ENCODE data around the gene S100A14.
"Not testable (repeated sequence)": the region's sequence is repeated elsewhere in the genome, so short reads cannot be mapped to it uniquely, and the experiment has no call there.

S100A14 gene

DNA sequence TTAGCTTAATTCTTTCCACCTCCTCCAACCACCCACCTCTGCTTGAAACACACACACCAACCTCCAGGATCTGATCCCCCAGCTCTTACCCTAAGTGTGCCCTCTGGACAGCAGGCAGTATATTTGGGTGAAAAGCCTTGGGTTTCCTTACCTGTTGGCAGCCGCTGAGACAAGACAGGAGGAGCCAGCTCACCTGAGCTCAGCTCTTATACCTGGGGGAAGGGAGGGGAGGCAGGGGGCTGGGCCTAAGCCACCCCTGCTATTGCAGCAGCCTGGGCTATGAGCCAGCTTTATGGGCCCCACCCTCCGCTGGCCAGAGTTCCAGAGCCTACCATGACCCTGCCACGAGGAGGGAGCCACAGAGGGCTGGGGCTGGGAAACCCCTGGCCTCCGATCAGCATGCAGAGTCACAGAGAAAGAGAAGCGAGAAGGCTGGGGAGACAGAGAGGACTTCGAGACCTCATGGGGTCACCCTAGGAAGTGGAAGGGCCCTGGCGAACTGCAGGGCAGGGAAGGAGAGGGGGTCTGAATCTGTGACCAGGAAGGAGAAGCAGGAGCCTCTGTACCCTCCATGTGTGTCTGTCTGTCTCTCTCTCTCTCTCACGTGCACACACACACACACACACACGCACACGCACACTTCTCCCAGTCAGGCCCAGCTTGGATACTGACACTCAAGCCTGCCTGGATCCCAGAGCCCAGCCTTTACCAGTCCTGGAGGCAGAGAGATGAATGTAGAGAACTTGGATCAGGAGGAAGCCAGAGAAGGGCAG, at the start of gene S100A14:
S100A14 (minus strand) TSS at position 182 of the 773 bp plus-strand sequence. CDS start 467 bp downstream, outside the sequence.
- DNase-seq: no peak

DNA sequence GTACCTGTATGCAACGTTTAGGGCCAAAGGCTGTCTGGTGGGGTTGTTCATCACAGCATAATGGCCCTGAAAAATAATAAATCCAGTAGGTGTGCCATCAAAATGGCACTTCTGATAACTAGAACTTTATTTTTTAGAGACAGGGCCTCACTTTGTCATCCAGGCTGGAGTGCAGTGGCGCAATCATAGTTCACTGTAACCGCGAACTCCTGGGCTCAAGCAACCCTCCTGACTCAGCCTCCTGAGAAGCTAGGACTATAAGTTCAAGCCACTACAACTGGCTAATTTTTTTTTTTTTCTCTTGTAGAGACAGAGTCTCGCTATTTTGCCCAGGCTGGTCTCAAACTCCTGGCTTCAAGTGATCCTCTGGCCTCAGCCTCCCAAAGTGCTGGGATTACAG, 47.1 kb upstream of the S100A14 start:
- DNase-seq: no peak

DNA sequence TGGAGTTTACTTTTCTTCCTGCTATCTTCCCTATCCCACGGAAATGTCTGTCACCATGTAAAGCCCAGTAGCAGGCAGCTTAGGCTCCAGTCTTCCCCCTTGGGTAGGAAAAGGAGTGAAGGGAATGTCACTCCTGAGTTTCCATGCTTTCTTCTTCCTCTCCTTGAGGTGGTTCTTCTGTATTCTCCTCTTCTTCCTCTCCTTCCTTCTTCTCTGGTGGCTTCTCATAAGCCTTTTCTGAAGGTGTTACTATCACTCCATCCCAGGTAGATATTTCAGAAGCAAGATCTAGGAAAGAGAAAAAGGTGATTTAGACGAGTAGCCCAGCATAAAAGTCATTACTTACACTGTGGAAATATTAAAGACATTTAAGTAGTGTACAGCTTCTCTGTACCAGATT, 46.1 kb upstream of the S100A14 start:
- DNase-seq: no peak

DNA sequence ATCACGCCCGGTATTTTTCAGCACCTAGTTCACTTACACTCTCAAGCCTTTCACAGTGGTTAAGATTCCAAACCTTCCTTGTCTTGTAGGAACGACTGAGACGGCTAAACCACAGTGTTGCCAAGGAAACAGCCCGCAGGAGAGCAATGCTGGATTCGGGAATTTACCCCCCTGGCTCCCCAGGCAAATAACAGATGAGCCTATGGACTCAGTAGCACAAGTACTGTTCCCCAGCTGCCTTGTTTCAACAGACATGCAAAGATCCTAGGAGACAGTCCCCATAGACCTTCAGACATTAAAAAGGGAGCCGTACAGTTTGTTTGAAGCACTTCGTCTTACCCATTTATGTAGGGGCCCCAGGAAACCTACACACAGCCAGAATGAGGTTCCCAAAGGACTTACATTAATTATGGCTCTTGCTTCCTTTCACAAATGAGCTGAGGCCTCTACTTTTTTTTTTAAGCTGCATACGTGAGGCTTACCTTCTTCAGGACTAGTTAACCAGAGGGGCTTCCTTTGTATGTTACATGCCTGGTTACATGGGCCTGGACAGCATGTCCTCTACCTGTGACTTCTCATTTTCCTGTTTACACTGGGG, 45.1 kb upstream of the S100A14 start:
- DNase-seq: peak in 1 of 2 experiments; percentile 30

DNA sequence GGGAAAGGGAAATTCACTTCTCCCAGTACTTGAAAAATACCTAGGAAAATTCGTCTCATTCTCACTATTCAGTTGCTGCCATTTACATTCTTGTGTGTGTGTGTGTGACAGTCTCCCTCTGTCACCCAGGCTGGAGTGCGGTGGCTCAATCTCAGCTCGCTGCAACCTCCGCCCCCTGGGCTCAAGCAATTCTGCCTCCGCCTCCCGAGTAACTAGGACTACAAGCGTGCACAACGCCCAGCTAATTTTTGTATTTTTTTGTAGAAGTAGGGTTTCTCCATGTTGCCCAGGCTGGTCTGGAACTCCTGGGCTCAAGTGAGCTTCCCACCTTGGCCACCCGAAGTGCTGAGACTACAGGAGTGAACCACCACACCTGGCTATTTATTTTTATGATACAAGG, 43.5 kb upstream of the S100A14 start:
- DNase-seq: no peak

DNA sequence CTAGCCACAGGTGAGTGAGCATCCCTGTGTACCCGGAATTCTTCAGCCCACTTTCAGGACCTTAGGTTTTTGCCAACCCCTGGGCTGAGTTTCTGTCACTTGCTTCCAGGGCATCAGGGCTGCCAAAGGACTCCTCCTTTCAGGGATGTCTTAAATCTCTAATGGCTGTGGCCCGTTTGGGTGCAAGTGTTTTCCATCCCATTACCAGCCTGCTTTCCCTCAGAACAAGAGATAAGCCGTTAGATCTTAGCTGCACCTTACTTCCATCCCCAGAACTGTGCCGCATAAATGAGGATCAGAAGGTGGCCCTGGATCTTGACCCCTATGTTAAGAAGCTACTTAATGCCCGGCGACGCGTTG, 43.0 kb upstream of the S100A14 start:
- no peak for DNase-seq

DNA sequence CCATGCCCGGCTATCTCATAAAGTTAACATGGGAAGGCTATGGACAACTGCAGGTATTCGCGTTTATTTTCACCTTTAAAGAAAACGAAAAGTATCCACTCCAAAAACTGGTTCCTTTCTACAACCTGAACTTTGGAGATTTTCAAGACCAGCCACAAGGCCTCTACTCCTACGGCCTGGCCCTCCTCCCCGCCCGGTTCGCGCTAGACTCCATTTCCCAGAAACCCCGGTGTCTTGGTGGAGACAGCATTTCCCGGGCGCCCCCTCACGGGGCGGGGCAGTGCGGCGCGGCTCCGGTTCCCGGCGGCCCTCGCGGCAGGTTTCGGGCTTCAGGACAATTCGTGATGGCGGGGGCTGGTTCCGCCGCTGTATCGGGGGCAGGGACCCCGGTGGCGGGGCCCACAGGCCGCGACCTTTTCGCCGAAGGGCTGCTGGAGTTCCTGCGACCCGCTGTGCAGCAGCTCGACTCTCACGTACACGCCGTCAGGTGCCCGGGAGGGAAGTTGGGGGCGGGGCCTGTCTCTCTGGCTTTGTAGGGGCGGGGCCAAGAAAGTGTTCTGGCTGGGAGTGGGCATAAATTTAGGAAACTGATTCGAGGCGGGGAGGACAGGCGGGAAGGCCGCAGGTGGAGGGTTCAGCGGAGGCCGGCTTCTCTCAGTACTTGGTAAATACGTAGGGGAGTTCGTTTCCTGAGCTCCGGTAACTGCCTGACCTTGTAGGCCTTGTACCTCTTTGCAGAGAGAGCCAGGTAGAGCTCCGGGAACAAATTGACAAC, 42.5 kb upstream of the S100A14 start, which contains the start of gene SNAPIN:
SNAPIN (plus strand) TSS at position 304 of the 775 bp plus-strand sequence; CDS start at position 345, 41 bp downstream.
- DNase-seq: peak; percentile 92 to 99

DNA sequence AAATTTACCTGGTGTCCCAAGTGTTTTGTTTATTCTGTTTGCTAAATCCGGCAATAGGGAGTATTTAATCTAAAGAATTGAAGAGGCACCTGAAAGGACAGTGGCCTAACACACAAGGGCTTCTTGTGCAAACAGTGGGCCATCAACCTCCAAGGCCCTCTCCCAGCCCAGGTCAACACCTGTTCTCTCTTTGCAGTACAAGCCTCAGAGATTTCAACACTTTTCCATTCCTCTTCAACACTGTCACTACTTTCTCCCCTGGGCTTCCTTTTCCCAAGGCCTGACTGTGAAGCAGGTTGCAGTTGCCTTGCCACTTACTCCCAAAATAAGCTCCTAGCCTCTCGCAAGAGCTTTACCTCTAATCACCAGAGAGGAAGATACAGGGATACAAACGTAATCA, 39.2 kb upstream of the S100A14 start:
- no peak for DNase-seq

DNA sequence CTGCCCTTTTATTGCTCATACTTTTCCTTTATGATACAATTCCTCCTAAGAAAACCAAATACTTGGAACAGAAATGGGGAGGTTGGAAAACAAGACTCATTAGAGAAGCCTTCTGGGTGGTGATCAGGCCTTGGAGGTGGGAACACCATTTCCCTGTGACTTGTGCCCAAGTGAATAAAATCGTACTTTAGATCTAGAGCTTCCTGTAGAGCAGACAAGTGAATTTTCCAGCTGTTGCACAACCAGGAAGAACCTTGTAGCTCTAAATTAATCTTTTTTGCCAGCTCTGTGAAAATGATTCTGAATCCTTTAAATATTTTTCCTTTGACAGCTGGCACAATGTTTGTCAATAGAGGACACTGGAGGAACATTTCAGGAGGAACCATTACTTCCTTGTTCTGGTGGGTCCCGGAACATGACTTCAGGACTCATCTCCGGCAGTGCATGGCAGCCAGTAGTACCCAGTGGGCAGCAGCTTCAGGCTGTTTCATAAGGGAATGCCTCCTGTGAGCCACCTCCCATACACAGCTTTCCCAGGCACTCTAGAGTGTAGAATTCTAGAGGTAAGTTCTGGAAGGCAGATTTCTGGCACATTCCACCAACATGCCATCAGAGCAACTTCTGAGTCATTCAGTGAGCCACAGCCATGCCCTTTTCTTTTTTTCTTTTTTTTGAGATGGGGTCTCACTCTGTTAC, 36.8 kb upstream of the S100A14 start:
- DNase-seq: no peak

DNA sequence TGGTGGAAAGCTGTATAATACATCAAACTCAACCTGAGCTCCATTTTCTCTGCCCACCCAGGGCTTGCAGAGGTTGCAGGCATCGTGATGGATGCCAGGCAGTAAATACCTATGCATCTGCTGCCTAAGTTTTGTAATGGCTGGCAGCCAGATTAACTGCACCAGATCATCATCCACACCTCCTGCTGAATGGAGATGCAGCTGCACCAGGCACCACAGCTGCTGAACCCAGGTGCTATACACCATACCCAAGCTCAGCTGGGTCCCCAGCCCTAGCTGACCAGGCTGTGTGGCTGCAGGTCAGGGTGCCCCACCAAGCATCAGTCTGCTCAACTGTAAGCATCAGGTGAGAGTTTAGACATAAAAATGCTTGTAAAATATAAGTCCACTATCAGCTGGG, 35.6 kb upstream of the S100A14 start:
- no peak for DNase-seq

DNA sequence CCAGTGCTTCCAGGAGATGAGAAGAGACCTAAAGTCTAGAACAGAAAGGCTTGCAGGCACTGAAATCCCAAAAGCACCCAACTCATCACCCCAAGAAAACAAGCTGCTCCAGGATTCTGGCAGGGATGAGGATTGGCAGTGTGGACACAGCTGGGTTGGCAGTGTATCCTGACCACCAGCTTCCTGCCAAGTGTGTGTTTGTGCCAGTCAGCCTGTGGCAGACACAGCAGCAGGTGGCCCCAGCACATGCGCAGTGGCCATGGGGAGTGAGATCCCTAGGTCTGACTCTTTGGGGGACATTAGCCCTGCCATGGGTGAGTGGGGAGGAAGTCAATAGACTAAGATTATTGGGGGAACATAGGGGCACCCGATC, 33.7 kb upstream of the S100A14 start:
- no peak for DNase-seq

DNA sequence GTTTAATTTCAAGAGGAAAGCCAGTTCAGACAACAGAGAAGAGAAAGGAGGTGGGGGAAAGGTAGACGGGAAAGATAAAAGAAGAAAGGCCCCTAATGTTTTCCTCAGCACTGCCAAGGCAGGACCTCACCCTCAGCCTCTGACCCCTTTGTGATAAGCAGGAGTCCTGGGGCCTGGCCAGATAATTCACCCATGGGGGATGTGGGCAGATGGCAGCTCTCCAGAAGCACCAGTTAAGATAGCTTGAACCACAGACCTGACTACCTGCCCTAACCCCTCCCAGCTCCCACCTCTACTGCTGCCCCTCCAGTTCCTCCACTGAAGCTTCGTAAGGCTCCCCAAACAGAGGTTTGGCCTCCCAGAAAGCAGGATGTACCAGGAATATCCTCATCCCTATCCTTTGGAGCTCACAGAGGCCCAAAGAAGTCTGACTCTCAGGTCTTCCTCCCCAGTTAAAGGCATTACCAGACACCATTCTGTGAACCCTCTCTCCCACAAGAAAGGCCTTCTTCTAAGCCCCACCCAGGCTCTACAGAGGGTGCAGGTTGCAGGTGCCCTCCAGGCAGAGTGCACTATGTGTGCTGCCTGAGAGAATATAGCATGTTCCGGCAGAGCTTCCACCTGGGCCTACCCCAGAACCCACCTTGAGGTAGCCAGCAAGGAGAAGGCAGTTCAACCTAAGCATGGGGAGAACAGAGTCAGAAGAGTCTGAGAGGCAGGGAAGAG, 33.2 kb upstream of the S100A14 start:
- DNase-seq: no peak

DNA sequence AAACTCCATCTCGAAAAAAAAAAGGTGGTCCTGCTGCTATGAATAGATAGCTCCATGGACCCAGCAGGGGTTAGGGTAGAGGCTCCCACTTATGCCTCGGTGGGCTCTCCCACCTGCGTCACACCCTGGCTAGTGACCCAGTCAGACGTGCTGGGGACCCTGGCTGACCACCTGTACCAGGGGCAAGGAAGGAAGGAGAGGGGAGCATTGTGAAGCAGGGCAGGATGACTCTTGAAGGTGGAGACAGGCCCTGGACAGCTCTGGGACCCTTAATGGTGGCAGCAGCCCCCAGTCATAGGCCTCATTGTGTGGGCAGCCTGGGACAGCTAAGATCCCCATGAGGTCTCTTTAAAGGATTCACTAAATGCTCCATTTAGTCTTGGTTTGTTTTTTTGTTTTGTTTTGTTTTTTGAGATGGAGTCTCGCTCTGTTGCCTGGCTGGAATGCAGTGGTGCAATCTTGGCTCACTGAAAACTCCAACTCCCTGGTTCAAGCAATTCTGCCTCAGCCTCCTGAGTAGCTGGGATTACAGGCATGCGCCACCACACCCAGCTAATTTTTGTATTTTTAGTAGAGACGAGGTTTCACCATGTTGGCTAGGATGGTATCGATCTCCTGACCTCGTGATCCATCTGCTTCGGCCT, 32.0 kb upstream of the S100A14 start:
- no peak for DNase-seq

DNA sequence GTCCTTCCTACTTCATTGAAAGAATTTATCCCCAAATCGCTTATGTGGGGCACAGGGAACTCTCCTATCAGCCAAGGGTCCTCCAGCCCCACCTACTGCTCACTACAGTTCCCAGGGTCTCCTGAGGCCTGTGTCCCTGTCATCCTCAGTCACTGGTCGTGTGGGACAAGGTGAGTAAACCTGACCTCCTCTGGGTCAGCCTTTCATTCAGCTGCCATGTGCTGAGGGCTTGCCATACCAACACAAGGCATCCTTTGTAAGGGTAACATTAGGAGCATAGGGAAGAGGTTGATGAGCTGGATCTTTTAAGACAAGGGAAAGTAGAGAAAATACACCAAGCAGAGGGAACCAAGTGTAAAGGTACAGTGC, 31.2 kb upstream of the S100A14 start:
- DNase-seq: peak in 1 of 2 experiments; percentile 39

DNA sequence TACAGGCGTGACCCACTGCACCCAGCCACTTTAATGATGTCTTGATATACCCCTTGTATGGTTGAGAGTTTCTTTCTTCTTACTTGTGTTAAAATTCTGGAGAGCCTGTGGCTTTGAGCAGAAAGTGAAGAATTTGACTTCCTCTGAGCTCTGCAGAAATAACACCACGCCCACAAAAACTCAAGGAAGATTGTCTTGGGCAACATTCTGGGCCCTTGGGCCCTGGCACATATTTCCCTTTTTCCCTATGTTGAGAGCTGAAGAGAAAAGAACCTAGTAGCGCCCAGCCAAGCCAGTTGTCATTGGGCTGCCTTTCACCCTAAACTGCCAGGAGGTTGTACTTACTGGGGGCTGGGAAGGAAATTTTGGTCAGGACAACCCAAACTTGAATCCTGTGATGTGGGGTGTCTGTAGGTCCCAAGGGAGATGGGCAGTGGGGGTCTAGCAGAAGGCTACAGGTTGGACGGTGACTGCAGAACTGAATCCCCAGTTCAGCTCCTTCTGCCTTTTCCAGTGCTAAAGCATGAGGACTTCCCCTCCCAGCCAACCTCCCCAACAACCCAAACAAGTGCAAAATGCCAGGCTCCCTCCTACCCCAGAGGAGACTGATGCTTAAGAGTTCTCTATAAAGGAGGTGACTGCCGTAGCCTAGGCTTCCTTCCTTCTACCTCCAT, 30.7 kb upstream of the S100A14 start:
- DNase-seq: no peak

DNA sequence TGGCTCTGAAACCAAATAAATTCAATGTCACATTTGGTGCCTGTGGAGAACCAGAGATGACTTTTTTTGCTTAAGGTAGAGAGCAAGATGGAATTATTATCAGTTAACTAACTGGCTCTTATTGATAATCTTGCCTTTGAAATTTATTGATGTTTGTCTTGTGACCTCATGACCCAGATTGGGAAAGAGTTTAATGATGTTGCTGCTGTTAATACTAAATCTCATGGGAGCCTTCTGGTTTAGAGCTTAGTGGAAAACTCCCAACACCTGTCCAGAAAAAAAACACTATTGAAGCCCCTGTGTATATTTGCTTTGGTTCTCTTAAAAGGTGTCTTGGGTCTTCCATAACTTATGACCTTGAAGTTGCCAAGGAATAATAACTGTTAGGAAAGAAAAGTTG, 27.7 kb upstream of the S100A14 start:
- DNase-seq: no peak

DNA sequence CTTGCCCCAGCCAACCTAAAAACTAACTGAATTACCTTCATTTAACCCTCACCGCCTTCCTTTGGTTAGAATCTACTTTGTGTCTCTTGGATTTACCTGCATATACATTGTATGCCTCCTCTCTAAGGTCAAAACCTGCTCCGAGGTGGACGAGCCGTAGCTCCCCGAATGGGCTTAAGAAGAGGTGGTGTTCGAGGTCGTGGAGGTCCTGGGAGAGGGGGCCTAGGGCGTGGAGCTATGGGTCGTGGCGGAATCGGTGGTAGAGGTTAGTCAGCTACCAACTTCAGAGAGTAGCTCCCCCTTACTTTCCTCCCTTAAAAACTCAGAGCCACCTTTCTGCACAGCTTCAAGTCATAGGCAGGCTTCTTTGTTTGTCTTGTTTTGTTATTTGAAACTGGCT, 27.0 kb upstream of the S100A14 start:
- DNase-seq: no peak

DNA sequence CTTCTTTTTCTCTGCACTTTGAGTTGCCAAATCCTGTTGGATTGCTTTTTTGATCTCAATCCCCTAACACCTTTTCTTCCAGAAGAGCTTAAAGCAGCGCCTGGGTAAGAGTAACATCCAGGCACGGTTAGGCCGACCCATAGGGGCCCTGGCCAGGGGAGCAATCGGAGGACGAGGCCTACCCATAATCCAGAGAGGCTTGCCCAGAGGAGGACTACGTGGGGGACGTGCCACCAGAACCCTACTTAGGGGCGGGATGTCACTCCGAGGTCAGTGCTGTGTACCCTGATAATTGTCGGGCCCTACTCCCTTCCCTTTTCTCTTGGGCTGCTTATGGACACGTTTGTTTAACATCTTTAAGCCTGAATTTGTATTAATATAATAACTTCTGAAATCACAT, 26.0 kb upstream of the S100A14 start:
- no peak for DNase-seq

DNA sequence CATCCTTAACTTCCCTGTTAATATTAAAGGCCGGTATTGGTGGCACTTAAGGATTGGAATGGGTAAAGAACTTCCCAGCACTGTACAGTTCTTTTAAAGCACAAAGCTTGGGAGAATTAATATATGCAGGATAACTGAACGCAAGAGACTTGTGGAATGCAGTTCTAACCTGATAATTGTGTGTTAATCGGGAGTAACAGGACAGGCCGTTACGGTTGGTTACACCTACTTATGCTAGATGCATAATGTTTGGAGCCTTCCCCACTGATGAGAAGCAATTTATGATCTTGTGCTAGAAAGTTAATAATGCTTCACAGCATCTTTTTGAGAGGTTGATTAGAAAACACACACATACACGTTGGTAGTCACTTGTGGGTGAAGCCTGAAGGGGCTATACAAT, 24.7 kb upstream of the S100A14 start:
- DNase-seq: no peak

DNA sequence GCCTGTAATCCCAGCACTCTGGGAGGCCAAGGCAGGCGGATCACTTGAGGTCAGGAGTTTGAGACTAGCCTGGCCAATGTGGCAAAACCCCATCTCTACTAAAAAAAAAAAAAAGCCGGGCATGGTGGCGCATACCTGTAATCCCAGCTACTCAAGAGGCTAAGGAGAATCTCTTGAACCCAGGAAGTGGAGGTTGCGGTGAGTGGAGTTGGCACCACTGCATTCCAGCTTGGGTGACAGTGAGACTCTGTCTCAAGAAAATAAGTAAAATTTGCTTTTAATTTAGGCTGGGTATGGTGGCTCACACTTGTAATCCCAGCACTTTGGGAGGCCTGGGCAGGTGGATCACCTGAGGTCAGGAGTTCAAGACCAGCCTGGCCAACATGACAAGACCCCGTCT, 24.1 kb upstream of the S100A14 start:
- not testable (repeated sequence) for DNase-seq

DNA sequence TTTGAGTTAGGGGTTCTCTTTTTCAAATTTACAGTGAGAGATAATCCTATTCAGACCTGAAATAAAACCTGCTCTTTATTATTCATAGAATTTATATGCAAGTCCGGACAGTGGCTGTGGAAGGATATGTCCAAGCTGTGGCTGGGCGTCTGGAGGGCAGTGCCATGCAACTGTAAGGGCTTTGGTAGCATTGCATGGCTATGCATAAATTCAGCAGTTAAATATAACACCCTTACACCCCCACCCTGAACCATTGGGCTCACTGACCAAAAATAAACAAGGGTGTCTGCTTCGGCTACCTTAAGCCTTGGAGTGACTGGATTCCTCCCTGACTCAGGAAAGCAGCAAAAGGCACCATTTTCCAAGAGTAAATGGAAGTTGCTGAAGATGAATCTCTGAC, 23.2 kb upstream of the S100A14 start:
- no peak for DNase-seq

DNA sequence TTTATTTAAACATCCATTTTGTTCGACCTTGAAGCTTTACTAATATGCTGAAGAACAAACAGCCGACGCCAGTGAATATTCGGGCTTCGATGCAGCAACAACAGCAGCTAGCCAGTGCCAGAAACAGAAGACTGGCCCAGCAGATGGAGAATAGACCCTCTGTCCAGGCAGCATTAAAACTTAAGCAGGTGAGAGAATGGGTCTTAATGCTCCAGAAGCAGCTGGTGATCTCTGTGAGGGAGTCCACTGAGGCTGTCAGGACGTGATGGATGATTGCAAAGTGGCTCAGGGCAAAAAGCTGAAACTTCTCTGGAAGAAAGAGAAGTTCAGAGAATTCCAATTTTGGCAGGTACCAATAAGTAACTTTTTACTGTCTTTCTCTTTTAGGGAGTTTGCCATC, 22.1 kb upstream of the S100A14 start:
- no peak for DNase-seq
